Endodermal cell (in vitro differentiated cells): Measurements from ENCODE around the gene KLHL3. TPM values are rescaled to one million over a fixed set of nuclear protein-coding genes. Genes with fewer than 3 reads are reported as not detected.

ENCODE experiments used
- DNase-seq: peaks from one replicate; pipeline ENCODE4 v3.0.0-alpha.2; 2017
- H3K27ac ChIP-seq: 2 replicates; pipeline ENCODE4 v1.5.1; 2013; ENCODE audit warnings: mild to moderate bottlenecking, low read depth, low read length, moderate library complexity
- H3K27me3 ChIP-seq: 2 replicates; pipeline ENCODE4 v1.6.1; 2013; ENCODE audit warnings: mild to moderate bottlenecking, low read length, moderate library complexity; ENCODE audit not compliant: insufficient read depth, control insufficient read depth, poor library complexity, severe bottlenecking
- H3K36me3 ChIP-seq: 2 replicates; pipeline ENCODE4 v1.7.0; 2013; ENCODE audit warnings: mild to moderate bottlenecking, low read length, moderate library complexity; ENCODE audit not compliant: control insufficient read depth, insufficient read depth
- H3K4me1 ChIP-seq: one replicate; pipeline ENCODE4 v1.7.0; 2013; ENCODE audit warnings: low read length; ENCODE audit not compliant: control insufficient read depth, insufficient read depth
- H3K4me3 ChIP-seq: 2 replicates; pipeline ENCODE4 v1.5.1; 2013; ENCODE audit warnings: mild to moderate bottlenecking, low read length, moderate library complexity
- H3K9ac ChIP-seq: 2 replicates; pipeline ENCODE4 v1.6.1; 2013; ENCODE audit warnings: mild to moderate bottlenecking, low read length, moderate library complexity; ENCODE audit not compliant: poor library complexity, severe bottlenecking; ENCODE audit errors: extremely low read depth
- H3K9me3 ChIP-seq: 2 replicates; pipeline ENCODE4 v1.6.1; 2013; ENCODE audit warnings: mild to moderate bottlenecking, low read length, moderate library complexity; ENCODE audit not compliant: control insufficient read depth
- H3K27ac Mint-ChIP-seq: 2 replicates; pipeline ENCODE4 v1.8.0; 2020; ENCODE audit warnings: mixed read lengths
- H3K27me3 Mint-ChIP-seq: 2 replicates; pipeline ENCODE4 v1.8.0; 2021; ENCODE audit warnings: mild to moderate bottlenecking, mixed read lengths; ENCODE audit not compliant: insufficient read depth
- H3K36me3 Mint-ChIP-seq: 2 replicates; pipeline ENCODE4 v1.8.0; 2020; ENCODE audit warnings: low read depth, mixed read lengths
- H3K4me1 Mint-ChIP-seq: 2 replicates; pipeline ENCODE4 v1.8.0; 2020; ENCODE audit warnings: mixed read lengths
- H3K4me3 Mint-ChIP-seq: 2 replicates; pipeline ENCODE4 v1.8.0; 2020; ENCODE audit warnings: mild to moderate bottlenecking, moderate library complexity, mixed read lengths
- H3K9me3 Mint-ChIP-seq: 2 replicates; pipeline ENCODE4 v1.8.0; 2020; ENCODE audit warnings: mild to moderate bottlenecking, mixed read lengths
- WGBS, 2 experiments: methylation state at CpG; one replicate each; pipeline versions ENCODE4 v1.1.5 to v1.1.7; 2013; ENCODE audit warnings: missing lambda C conversion rate in 2 of 2, mixed read lengths in 1 of 2; ENCODE audit not compliant: insufficient coverage in 1 of 2, insufficient read length in 1 of 2; 5-methylcytosine and 5-hydroxymethylcytosine counted together
- total RNA-seq, 2 donors: library from RNA; stranded (reverse); fragmentation: NEBNext Ultra II Directional in 1 of 2; extraction: Animal tissue kit (Norgen Biotek cat#: 25700) in 1 of 2; gene quantifications; 2 replicates in 1 of 2; 3 replicates in 1 of 2; pipeline ENCODE4 v1.2.1, GENCODE V29; 2021
- TF ChIP-seq, protein P1 (sequence below): fragments of 200-600 bp; sonication (generic); conservative IDR thresholded peaks from 2 replicates; pipeline ENCODE4 v1.5.0; 2021; ENCODE audit warnings: antibody characterized with exemption, mild to moderate bottlenecking

KLHL3 gene
- total RNA-seq, 2 donors from 2014 or later, result 17.5 to 19.4 TPM

DNA sequence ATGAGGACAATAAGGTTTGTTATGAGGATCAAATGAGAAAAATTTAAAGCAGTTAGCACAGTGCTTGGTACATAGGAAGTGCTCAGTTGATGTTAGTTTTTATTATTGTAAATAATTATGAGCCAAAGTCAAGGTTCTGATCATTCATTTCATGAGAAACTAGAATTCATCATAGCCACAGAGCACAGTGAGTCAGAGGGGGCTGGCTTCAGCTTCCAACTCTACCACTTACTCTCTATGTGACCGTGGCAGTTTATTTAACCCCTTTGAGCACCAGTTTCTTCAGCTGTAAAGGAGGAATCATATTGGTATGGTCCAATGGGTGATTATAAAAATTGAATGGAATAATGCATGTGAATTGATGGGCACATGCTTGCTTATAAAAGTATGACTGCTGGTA, 39.4 kb downstream of the KLHL3 start:
- Histone ChIP-seq H3K4me1 (no peaks in the 10 kb centered on the region), H3K36me3 (no peaks in the 10 kb centered on the region), H3K4me3 (no peak overlapping the region), H3K27ac (no peak overlapping the region), H3K27me3 (no peaks in the 10 kb centered on the region), H3K9ac (no peak overlapping the region), H3K9me3 (no peaks in the 10 kb centered on the region)
- H3K9me3 Mint-ChIP-seq, result no peaks in the 10 kb centered on the region
- TF ChIP-seq, protein P1, sequence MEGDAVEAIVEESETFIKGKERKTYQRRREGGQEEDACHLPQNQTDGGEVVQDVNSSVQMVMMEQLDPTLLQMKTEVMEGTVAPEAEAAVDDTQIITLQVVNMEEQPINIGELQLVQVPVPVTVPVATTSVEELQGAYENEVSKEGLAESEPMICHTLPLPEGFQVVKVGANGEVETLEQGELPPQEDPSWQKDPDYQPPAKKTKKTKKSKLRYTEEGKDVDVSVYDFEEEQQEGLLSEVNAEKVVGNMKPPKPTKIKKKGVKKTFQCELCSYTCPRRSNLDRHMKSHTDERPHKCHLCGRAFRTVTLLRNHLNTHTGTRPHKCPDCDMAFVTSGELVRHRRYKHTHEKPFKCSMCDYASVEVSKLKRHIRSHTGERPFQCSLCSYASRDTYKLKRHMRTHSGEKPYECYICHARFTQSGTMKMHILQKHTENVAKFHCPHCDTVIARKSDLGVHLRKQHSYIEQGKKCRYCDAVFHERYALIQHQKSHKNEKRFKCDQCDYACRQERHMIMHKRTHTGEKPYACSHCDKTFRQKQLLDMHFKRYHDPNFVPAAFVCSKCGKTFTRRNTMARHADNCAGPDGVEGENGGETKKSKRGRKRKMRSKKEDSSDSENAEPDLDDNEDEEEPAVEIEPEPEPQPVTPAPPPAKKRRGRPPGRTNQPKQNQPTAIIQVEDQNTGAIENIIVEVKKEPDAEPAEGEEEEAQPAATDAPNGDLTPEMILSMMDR, result no peak
- peaks cover 10% of the 10 kb centered on the region for H3K4me1 Mint-ChIP-seq
- WGBS, 2 experiments, result 0% methylated on average over 1 of the region's 1 CpG; no CpG with 5 or more reads in 1 of the 2 experiments
- H3K36me3 Mint-ChIP-seq, result peaks cover 13% of the 10 kb centered on the region
- H3K4me3 Mint-ChIP-seq, result no peak overlapping the region
- DNase-seq, result no peak
- H3K27ac Mint-ChIP-seq, result no peak overlapping the region
- H3K27me3 Mint-ChIP-seq, result no peaks in the 10 kb centered on the region

GRCh38 chr5:137695651-137696428, 40.0 kb downstream of the KLHL3 start:
- Mint-ChIP-seq H3K4me1 (peaks cover 10% of the 10 kb centered on the region), H3K9me3 (no peaks in the 10 kb centered on the region), H3K27me3 (no peaks in the 10 kb centered on the region), H3K27ac (peak overlapping the region; percentile 11), H3K36me3 (peaks cover 19% of the 10 kb centered on the region), H3K4me3 (no peak overlapping the region)
- Histone ChIP-seq H3K9me3 (no peaks in the 10 kb centered on the region), H3K4me3 (no peak overlapping the region), H3K4me1 (no peaks in the 10 kb centered on the region), H3K27me3 (no peaks in the 10 kb centered on the region), H3K36me3 (no peaks in the 10 kb centered on the region), H3K27ac (no peak overlapping the region), H3K9ac (no peak overlapping the region)
- WGBS, 2 experiments, result 83 to 92% methylated on average over 3 to 4 of the region's 4 CpGs
- TF ChIP-seq, protein P1, result peak; percentile 41
- no peak for DNase-seq

- no peaks in the 10 kb centered on the region for H3K4me1 ChIP-seq
- Mint-ChIP-seq H3K4me1 (peaks cover 3% of the 10 kb centered on the region), H3K9me3 (no peaks in the 10 kb centered on the region), H3K27me3 (no peaks in the 10 kb centered on the region), H3K27ac (peak overlapping the region; percentile 85), H3K4me3 (no peak overlapping the region), H3K36me3 (peaks cover 33% of the 10 kb centered on the region)
- TF ChIP-seq, protein P1, result no peak
- H3K36me3 ChIP-seq, result no peaks in the 10 kb centered on the region
- H3K4me3 ChIP-seq, result no peak overlapping the region
- H3K27me3 ChIP-seq, result no peaks in the 10 kb centered on the region
- H3K9ac ChIP-seq, result no peak overlapping the region
- WGBS, 2 experiments, result 92 to 95% methylated on average over 7 of the region's 7 CpGs
- DNase-seq, result no peak
- no peaks in the 10 kb centered on the region for H3K9me3 ChIP-seq
- H3K27ac ChIP-seq, result no peak overlapping the region
Observed at GRCh38 chr5:137693951-137694721, 41.8 kb downstream of the KLHL3 start.
